Femur (tissue), 1 donor: ENCODE data around the gene BABAM1.

ENCODE experiments used
- DNase-seq: peaks from one replicate; pipeline ENCODE4 v3.0.0-alpha.2; 2017

BABAM1 gene

DNA sequence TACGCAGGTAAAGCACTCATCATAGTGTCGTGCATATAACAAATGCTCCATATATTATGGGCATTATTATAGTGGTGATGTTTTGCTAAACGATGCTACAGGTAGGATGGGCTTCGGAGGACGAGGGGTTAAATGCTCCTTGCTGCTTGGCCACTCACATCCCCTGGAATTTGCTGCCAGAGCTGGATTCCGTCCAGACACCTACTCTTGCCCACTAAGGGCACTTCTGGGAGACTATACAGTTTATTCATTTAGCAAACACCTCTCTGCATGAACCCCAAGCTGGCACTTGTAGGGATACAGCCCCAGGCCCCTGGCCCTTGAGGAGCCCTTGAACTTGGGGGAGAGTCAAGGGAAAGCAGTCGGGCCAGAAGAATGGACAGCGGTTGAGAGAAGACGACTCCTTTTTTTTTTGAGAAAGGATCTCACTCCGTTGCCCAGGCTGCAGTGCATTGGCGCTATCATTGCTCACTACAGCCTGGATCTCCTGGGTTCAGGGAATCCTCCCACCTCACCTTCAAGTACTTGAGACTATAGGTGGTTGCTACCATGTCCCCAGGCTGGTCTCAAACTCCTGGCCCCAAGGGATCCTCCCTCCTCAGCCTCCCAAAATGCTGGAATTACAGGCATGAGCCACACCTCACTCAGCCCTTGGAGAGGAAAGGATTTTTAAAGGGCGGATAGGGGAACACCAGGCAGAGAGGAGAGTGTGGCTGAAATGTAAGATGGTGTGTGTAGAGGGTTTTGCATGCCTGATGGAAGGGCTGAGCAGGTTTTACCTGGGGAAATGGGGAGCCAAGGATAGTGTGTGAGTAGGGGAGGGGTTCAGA lies 37.4 kb downstream of the BABAM1 start:
- no peak for DNase-seq

DNA sequence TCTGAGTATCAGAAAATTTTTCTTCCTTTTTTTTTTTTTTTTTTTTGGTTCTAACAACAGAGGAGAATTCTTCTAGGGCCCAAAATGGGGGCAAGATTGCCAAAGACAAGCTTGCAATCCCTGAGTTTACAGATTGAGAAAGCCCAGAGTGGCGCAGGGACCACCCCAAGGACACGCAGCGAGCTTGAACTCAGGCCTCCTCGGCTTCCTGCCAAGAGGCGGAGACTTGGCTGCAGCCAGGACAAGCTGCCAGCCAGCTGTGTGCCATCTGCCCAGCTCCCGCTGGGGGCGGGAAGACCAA lies 37.9 kb downstream of the BABAM1 start:
- no peak for DNase-seq

- DNase-seq: peak; percentile 97
Observed at GRCh38 chr19:17305517-17306284, 38.5 kb downstream of the BABAM1 start, which contains the start of gene MRPL34. Gene MRPL34 (plus strand): TSS chr19:17305872. CDS start chr19:17305893, 21 bp downstream.

- no peak for DNase-seq
Observed at GRCh38 chr19:17306285-17306714, 39.1 kb downstream of the BABAM1 start.

GRCh38 chr19:17307876-17308377 lies 40.7 kb downstream of the BABAM1 start:
- no peak for DNase-seq

DNA sequence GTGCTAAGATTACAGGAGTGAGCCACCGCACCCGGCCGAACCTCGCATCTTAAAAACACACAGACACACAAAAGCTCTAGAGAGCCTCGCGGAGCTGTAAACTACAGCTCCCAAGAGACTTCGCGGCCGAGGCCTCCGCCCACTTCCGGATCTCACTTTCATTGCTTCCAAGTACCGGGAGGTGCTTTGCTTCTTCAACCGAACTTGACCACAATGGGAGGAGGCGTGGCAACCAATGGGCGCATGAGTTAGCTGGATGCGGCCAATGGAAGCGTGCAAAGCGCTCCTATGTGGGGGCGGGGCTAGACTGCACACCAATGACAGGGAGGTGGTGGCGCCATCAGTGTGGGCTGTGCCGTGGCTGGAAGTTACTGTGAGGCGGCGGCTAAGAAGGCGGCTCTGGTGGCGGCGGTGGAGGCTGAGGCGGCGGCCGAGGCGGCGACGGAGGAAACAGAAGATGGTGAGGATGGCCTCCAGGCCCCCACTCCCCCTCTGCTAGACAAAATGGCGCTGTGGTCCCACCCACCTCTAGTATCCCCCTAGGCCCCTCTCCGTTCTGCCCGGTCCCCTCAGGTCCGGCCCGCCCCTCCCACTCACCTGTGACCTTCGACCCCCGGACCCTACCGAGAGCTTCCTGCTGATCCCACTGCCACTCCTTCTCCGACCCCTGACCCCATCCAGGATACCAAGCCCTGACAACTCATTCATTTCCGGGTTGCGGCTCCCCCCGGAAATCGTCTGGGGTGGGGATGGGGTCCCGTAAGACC lies 42.1 kb downstream of the BABAM1 start, which contains the start of gene DDA1:
Gene DDA1 (plus strand): TSS at position 366 of the 767 bp plus-strand sequence. CDS start 92 bp downstream, at position 458.
- peak; percentile 100 for DNase-seq

- DNase-seq: no peak
Observed at GRCh38 chr19:17309965-17310461, 42.8 kb downstream of the BABAM1 start.

DNA sequence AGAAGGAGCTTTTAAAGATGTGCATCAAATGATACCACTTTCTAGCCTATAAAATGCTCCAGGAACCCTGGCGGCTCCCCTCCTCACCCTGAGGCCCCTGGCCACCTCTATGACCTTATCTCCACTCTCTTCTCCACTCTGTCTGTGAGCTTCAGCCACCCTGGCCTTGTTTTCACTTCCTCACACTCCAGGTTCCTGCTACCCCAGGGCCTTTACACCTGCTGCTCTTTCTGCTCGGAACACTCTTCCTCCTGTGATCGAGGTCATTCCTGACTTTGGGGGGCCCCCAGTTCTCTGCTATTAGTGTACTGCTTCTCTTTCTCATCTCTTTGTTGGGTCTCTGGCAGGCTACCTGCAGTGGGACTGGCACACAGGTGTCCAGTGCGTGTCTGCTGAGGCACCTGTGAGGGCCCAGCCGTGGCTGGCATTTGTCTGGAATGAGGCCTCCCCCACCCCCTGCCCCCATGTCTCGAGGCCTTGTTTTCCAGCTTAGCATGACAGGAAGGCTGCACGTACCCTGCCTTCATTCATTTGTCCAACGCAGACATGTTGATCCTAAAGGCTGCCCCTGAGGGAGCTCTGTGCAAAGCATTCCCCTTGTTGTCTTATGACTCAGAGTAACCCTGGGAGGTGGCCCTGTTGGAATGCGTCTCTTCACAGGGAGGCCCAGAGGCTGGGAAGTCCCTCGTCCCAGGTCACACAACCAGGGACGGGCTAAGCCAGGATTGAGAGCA lies 44.4 kb downstream of the BABAM1 start:
- DNase-seq: no peak

DNA sequence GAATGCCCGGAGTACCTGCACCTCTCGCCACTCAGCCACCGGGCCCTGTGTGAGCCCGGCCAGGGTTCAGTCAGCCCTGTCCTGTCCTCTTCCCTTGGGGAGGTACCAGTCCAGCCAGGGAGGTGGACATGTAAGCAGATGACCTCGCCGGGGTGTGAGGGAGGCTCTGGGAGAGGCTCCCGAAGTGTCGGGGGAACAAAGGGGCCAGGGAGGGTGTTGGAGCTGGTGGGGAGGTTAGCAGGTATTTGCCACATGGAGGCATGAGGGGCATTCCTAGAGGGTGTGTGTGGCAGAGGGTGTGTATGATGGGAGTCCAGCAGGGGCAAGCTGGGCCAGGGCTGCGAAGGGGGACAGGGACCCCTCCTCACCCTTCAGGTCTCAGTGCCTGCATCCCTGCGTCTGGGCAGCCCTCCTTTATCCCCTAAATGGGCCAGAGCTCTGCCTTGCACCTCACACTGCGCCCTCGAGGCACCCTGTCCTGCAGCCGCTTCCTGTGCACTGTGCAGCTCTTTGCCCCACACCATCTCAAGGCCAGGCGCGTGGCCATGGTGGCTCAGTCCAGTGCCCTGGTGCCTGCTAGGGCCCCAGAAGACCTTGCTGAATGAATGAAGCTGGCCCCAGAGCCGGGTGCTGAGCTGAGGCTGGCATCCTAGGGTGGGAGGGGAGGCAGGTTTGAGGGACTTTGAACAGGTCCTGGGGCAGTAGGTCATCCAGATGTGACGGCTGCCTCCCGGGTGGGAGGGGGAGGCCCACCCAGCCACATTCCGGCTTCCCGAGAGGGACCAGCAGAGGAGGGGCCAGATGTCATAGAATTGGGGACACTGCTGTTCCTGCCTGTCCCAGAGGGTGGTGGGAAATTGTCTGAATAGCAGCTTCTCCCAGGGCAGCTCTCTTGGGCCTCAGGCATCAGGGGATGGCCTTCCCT lies 45.2 kb downstream of the BABAM1 start:
- DNase-seq: no peak

DNA sequence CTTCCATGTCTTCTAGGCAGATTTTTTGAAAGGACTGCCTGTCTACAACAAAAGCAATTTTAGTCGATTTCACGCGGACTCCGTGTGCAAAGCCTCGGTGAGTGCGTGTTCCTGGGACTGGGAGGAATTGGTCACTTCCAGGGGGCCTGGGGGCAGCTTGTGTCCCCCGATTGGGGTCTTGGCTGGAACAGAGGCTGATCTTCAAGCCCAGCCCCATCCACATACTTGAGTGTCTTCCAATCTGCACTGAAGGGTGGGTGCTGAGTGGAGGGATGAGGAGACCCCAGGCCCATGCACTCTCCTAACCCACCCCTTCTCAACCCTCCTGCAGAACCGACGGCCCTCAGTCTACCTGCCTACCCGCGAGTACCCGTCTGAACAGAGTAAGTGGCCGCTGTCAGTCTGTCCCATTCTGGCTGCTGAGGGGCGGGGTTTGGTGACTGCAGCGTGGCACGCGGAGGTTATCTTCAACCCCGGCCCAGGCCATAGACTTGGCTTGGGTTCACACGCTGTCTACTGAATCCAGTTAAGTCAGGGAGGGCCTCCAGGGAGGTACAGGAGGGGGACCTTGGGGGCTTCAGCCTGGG lies 46.9 kb downstream of the BABAM1 start:
- DNase-seq: peak; percentile 20

GRCh38 chr19:17318966-17319365 lies 51.7 kb downstream of the BABAM1 start:
- no peak for DNase-seq

- no peak for DNase-seq
Observed at GRCh38 chr19:17319473-17320238, 52.4 kb downstream of the BABAM1 start.

GRCh38 chr19:17320435-17320834 lies 53.2 kb downstream of the BABAM1 start:
- DNase-seq: no peak

GRCh38 chr19:17321655-17322489 lies 54.6 kb downstream of the BABAM1 start:
- DNase-seq: no peak

DNA sequence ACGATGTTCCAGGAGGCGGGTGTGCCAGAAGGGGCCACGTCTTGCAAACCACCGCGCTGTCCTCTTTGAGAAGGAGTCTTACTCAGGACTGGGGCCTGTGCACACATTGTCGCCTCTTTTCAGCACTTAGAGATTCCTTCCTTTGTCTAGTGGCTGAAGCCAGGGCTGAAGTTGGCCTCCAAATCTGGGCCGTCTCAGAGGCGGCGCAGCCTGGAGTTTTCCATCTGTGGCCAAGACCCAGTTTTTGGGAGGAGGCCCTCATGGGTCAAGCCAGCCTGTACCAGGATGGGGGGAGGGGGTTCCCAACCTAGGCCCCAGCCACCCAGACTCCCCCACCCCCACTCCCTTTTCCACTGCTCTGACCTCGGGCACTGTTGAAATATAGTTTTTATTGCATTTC lies 55.6 kb downstream of the BABAM1 start:
- no peak for DNase-seq

GRCh38 chr19:17323300-17323963 lies 56.2 kb downstream of the BABAM1 start:
- no peak for DNase-seq

DNA sequence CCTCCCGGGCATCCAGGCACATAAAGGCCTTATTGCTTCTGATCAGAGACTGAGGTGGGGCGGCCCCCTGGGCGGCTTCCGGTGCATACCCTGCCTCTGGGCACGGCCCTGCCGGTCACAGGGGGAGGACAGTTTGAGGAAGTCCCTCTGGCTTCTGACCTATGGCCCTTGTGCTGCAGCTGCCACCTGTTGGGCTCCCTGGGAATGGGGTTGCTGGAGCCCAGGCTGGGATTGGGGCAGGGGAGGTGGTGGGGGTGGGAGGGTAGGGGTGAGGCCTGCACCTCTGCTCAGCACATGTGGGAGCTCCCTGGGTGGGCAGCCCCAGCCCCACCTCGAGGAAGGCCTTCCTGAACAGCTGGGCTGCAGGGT lies 56.7 kb downstream of the BABAM1 start:
- no peak for DNase-seq
